Activated T-cell treated with anti-CD3 and anti-CD28 coated beads, Interleukin-2, amount 50 U/mL, for 4 hours (primary cell): Measurements from ENCODE around the gene LTBP1. TPM values are rescaled to one million over a fixed set of nuclear protein-coding genes. Genes with fewer than 3 reads are reported as not detected.
"Not testable (repeated sequence)": the region's sequence is repeated elsewhere in the genome, so short reads cannot be mapped to it uniquely, and the experiment has no call there.

Source experiments
- ATAC-seq, 2 donors: fragments of 200-7000 bp; cut with Tn5 transposase; one replicate each; pipeline ENCODE4 v1.10.0; 2021
- DNase-seq: peaks from one replicate; pipeline ENCODE4 v3.0.0-alpha.2; 2020
- H3K27me3 Mint-ChIP-seq: one replicate; pipeline ENCODE4 v1.8.0; 2021; ENCODE audit warnings: low read depth, mixed read lengths
- H3K36me3 Mint-ChIP-seq: one replicate; pipeline ENCODE4 v1.8.0; 2022; ENCODE audit warnings: mixed read lengths; ENCODE audit not compliant: insufficient read depth
- H3K4me1 Mint-ChIP-seq: one replicate; pipeline ENCODE4 v1.8.0; 2021; ENCODE audit warnings: low read depth, mixed read lengths
- H3K4me3 Mint-ChIP-seq: one replicate; pipeline ENCODE4 v1.8.0; 2021; ENCODE audit warnings: mild to moderate bottlenecking, moderate library complexity, mixed read lengths
- H3K9me3 Mint-ChIP-seq: one replicate; pipeline ENCODE4 v1.8.0; 2021; ENCODE audit warnings: mixed read lengths
- total RNA-seq, 3 donors: library from RNA; stranded (reverse); gene quantifications; one replicate each; pipeline ENCODE4 v1.2.1, GENCODE V29; 2021

Gene LTBP1
- total RNA-seq, 3 donors from 2014 or later = 0.21 to 0.33 (median 0.22) TPM

GRCh38 chr2:33167622-33168245, 221.0 kb downstream of the LTBP1 start:
- H3K27me3 Mint-ChIP-seq = peaks cover 10% of the 10 kb centered on the region
- no peaks in the 10 kb centered on the region for H3K4me1 Mint-ChIP-seq
- H3K36me3 Mint-ChIP-seq = no peaks in the 10 kb centered on the region
- H3K4me3 Mint-ChIP-seq = no peak overlapping the region
- ATAC-seq = no peak
- H3K9me3 Mint-ChIP-seq = no peaks in the 10 kb centered on the region
- no peak for DNase-seq

GRCh38 chr2:33168425-33168824, 221.7 kb downstream of the LTBP1 start:
- no peaks in the 10 kb centered on the region for H3K36me3 Mint-ChIP-seq
- ATAC-seq (no peak), DNase-seq (no peak)
- H3K4me1 Mint-ChIP-seq = no peaks in the 10 kb centered on the region
- no peak overlapping the region for H3K4me3 Mint-ChIP-seq
- peaks cover 10% of the 10 kb centered on the region for H3K27me3 Mint-ChIP-seq
- H3K9me3 Mint-ChIP-seq = no peaks in the 10 kb centered on the region

GRCh38 chr2:33168922-33169321, 222.2 kb downstream of the LTBP1 start:
- Mint-ChIP-seq H3K9me3 (no peaks in the 10 kb centered on the region), H3K36me3 (no peaks in the 10 kb centered on the region), H3K27me3 (peaks cover 10% of the 10 kb centered on the region), H3K4me1 (no peaks in the 10 kb centered on the region), H3K4me3 (no peak overlapping the region)
- no peak for ATAC-seq
- DNase-seq = no peak

GRCh38 chr2:33170251-33170650, 223.5 kb downstream of the LTBP1 start:
- ATAC-seq, H3K4me3 Mint-ChIP-seq, H3K9me3 Mint-ChIP-seq, DNase-seq, H3K36me3 Mint-ChIP-seq, H3K4me1 Mint-ChIP-seq: not testable (repeated sequence)
- H3K27me3 Mint-ChIP-seq = peaks cover 10% of the 10 kb centered on the region

GRCh38 chr2:33177627-33178026, 230.9 kb downstream of the LTBP1 start:
- Mint-ChIP-seq H3K27me3 (no peaks in the 10 kb centered on the region), H3K9me3 (no peaks in the 10 kb centered on the region), H3K36me3 (no peaks in the 10 kb centered on the region), H3K4me3 (no peak overlapping the region), H3K4me1 (no peaks in the 10 kb centered on the region)
- ATAC-seq = no peak
- DNase-seq = no peak

- Mint-ChIP-seq H3K9me3 (no peaks in the 10 kb centered on the region), H3K4me3 (no peak overlapping the region), H3K4me1 (no peaks in the 10 kb centered on the region), H3K36me3 (no peaks in the 10 kb centered on the region), H3K27me3 (no peaks in the 10 kb centered on the region)
- no peak for ATAC-seq
- no peak for DNase-seq
Observed at GRCh38 chr2:33178209-33178608, 231.5 kb downstream of the LTBP1 start.

GRCh38 chr2:33180915-33181314, 234.2 kb downstream of the LTBP1 start:
- ATAC-seq (no peak), DNase-seq (no peak)
- H3K36me3 Mint-ChIP-seq = no peaks in the 10 kb centered on the region
- no peaks in the 10 kb centered on the region for H3K9me3 Mint-ChIP-seq
- no peaks in the 10 kb centered on the region for H3K27me3 Mint-ChIP-seq
- no peak overlapping the region for H3K4me3 Mint-ChIP-seq
- H3K4me1 Mint-ChIP-seq = no peaks in the 10 kb centered on the region

GRCh38 chr2:33181466-33181865, 234.7 kb downstream of the LTBP1 start:
- ATAC-seq (no peak), DNase-seq (no peak)
- H3K4me1 Mint-ChIP-seq = no peaks in the 10 kb centered on the region
- no peaks in the 10 kb centered on the region for H3K9me3 Mint-ChIP-seq
- no peaks in the 10 kb centered on the region for H3K36me3 Mint-ChIP-seq
- no peak overlapping the region for H3K4me3 Mint-ChIP-seq
- H3K27me3 Mint-ChIP-seq = no peaks in the 10 kb centered on the region

GRCh38 chr2:33184041-33184440, 237.3 kb downstream of the LTBP1 start:
- ATAC-seq (no peak), DNase-seq (no peak)
- Mint-ChIP-seq H3K27me3 (no peaks in the 10 kb centered on the region), H3K36me3 (no peaks in the 10 kb centered on the region), H3K4me3 (no peak overlapping the region), H3K9me3 (no peaks in the 10 kb centered on the region), H3K4me1 (no peaks in the 10 kb centered on the region)

- Mint-ChIP-seq H3K9me3 (no peaks in the 10 kb centered on the region), H3K27me3 (peaks cover 2% of the 10 kb centered on the region), H3K4me3 (no peak overlapping the region), H3K4me1 (no peaks in the 10 kb centered on the region), H3K36me3 (no peaks in the 10 kb centered on the region)
- DNase-seq = no peak
- ATAC-seq = no peak
Observed at GRCh38 chr2:33186937-33187336, 240.2 kb downstream of the LTBP1 start.

- peaks cover 2% of the 10 kb centered on the region for H3K27me3 Mint-ChIP-seq
- no peaks in the 10 kb centered on the region for H3K9me3 Mint-ChIP-seq
- H3K4me3 Mint-ChIP-seq = no peak overlapping the region
- H3K36me3 Mint-ChIP-seq = no peaks in the 10 kb centered on the region
- no peaks in the 10 kb centered on the region for H3K4me1 Mint-ChIP-seq
- ATAC-seq = no peak
- DNase-seq = no peak
Observed at GRCh38 chr2:33188799-33189198, 242.0 kb downstream of the LTBP1 start.

- Mint-ChIP-seq H3K4me1 (no peaks in the 10 kb centered on the region), H3K4me3 (no peak overlapping the region), H3K36me3 (no peaks in the 10 kb centered on the region), H3K9me3 (no peaks in the 10 kb centered on the region), H3K27me3 (peaks cover 2% of the 10 kb centered on the region)
- DNase-seq = no peak
- ATAC-seq = no peak
Observed at GRCh38 chr2:33190393-33190937, 243.7 kb downstream of the LTBP1 start.

GRCh38 chr2:33195891-33196290, 249.1 kb downstream of the LTBP1 start:
- no peaks in the 10 kb centered on the region for H3K4me1 Mint-ChIP-seq
- H3K27me3 Mint-ChIP-seq = peaks cover 4% of the 10 kb centered on the region
- H3K4me3 Mint-ChIP-seq = no peak overlapping the region
- DNase-seq (no peak), ATAC-seq (no peak)
- H3K9me3 Mint-ChIP-seq = no peaks in the 10 kb centered on the region
- H3K36me3 Mint-ChIP-seq = no peaks in the 10 kb centered on the region

GRCh38 chr2:33196700-33197099, 249.9 kb downstream of the LTBP1 start:
- Mint-ChIP-seq H3K9me3 (no peaks in the 10 kb centered on the region), H3K36me3 (no peaks in the 10 kb centered on the region), H3K4me3 (no peak overlapping the region), H3K27me3 (peaks cover 4% of the 10 kb centered on the region), H3K4me1 (no peaks in the 10 kb centered on the region)
- ATAC-seq = no peak
- DNase-seq = no peak

- DNase-seq = no peak
- Mint-ChIP-seq H3K36me3 (no peaks in the 10 kb centered on the region), H3K9me3 (no peaks in the 10 kb centered on the region), H3K4me3 (no peak overlapping the region), H3K27me3 (peaks cover 3% of the 10 kb centered on the region), H3K4me1 (no peaks in the 10 kb centered on the region)
- ATAC-seq = no peak
Observed at GRCh38 chr2:33197198-33197938, 250.6 kb downstream of the LTBP1 start.
